ENCODE measurements around the gene HLA-DOA. TPM values are rescaled to one million over a fixed set of nuclear protein-coding genes. Genes with fewer than 3 reads are reported as not detected.
A peak's percentile ranks its signal among the peaks of the same experiment; 100 is the strongest.

The HLA-DOA gene
- total and polyA plus RNA-seq, 7 donors, result 1.5 to 42.0 (median 2.4) TPM

GRCh38 chr6:33018418-33018817 lies 9.0 kb upstream of the HLA-DOA start:
- H3K4me3 ChIP-seq, result peak overlapping the region in 2 of 4 donors; percentile 20 to 35
- intact Hi-C loops (cut with DNase I), result loop anchor here (5.0 kb wide), 1 partner anchor 144 kb away; no protein-coding TSS in a partner anchor

GRCh38 chr6:33017694-33018353 lies 8.4 kb upstream of the HLA-DOA start:
- DNase-seq, result no peak
- Histone ChIP-seq H3K9me3 (no peaks in the 10 kb centered on the region), H3K4me3 (no peak overlapping the region), H3K36me3 (no peaks in the 10 kb centered on the region), H3K27ac (peak overlapping the region; percentile 69 to 78 (median 73)), H3K27me3 (peaks cover 0 to 15% (median 10%) of the 10 kb centered on the region in 3 donors), H3K4me1 (peaks cover 0 to 19% (median 14%) of the 10 kb centered on the region in 4 donors)
- intact Hi-C loops (cut with DNase I), result loop anchor here (5.0 kb wide), 1 partner anchor 144 kb away; no protein-coding TSS in a partner anchor
- WGBS, 2 donors, result 85 to 87% methylated on average over 3 of the region's 3 CpGs
- no peak for TF ChIP-seq EP300 (IDR thresholded peaks at IDR 0.05)
- TF ChIP-seq POLR2A (IDR thresholded peaks at IDR 0.05), result no peak
- no peak for TF ChIP-seq CTCF (IDR thresholded peaks at IDR 0.05)
- no peak for TF ChIP-seq POLR2AphosphoS5 (IDR thresholded peaks at IDR 0.05)

More at GRCh38 chr6:33018418-33018817, 9.0 kb upstream of the HLA-DOA start:
- Histone ChIP-seq H3K36me3 (no peaks in the 10 kb centered on the region), H3K27me3 (peaks cover 0 to 12% (median 9%) of the 10 kb centered on the region in 3 donors), H3K27ac (peak overlapping the region; percentile 69 to 78 (median 73)), H3K4me1 (peaks cover 0 to 19% (median 14%) of the 10 kb centered on the region in 4 donors), H3K9me3 (no peaks in the 10 kb centered on the region)
- TF ChIP-seq CTCF (IDR thresholded peaks at IDR 0.05) (no peak), EP300 (IDR thresholded peaks at IDR 0.05) (no peak), POLR2AphosphoS5 (IDR thresholded peaks at IDR 0.05) (no peak), POLR2A (IDR thresholded peaks at IDR 0.05) (no peak)
- DNase-seq, result no peak

- 71 to 72% methylated on average over 4 of the region's 4 CpGs for WGBS, 2 donors
These were observed 7.6 kb upstream of the HLA-DOA start for GRCh38 chr6:33017018-33017417.

GRCh38 chr6:33015798-33016197 lies 6.4 kb upstream of the HLA-DOA start:
- intact Hi-C loops (cut with DNase I), result loop anchor here (2.0 to 5.0 kb wide), 3 partner anchors 65 to 233 kb away; no protein-coding TSS in a partner anchor
- WGBS, 2 donors, result 82% methylated on average over 11 of the region's 11 CpGs

More at GRCh38 chr6:33017018-33017417, 7.6 kb upstream of the HLA-DOA start:
- no peaks in the 10 kb centered on the region for H3K9me3 ChIP-seq
- intact Hi-C loops (cut with DNase I), result loop anchor here (5.0 kb wide), 1 partner anchor 145 kb away; no protein-coding TSS in a partner anchor
- H3K27me3 ChIP-seq, result peaks cover 0 to 15% (median 10%) of the 10 kb centered on the region in 3 donors
- no peaks in the 10 kb centered on the region for H3K36me3 ChIP-seq
- DNase-seq, result no peak
- H3K4me3 ChIP-seq, result no peak overlapping the region
- H3K4me1 ChIP-seq, result peaks cover 0 to 19% (median 14%) of the 10 kb centered on the region in 4 donors
- TF ChIP-seq EP300 (IDR thresholded peaks at IDR 0.05) (no peak), POLR2AphosphoS5 (IDR thresholded peaks at IDR 0.05) (no peak), POLR2A (IDR thresholded peaks at IDR 0.05) (no peak), CTCF (IDR thresholded peaks at IDR 0.05) (no peak)
- H3K27ac ChIP-seq, result peak overlapping the region in 1 of 4 donors; percentile 74

More at GRCh38 chr6:33015798-33016197, 6.4 kb upstream of the HLA-DOA start:
- Histone ChIP-seq H3K27ac (peak overlapping the region in 1 of 4 donors; percentile 38), H3K27me3 (peaks cover 0 to 15% (median 10%) of the 10 kb centered on the region in 3 donors), H3K36me3 (no peaks in the 10 kb centered on the region), H3K4me1 (peaks cover 0 to 19% (median 14%) of the 10 kb centered on the region in 4 donors), H3K4me3 (no peak overlapping the region), H3K9me3 (no peaks in the 10 kb centered on the region)
- DNase-seq, result no peak
- TF ChIP-seq POLR2A (IDR thresholded peaks at IDR 0.05) (no peak), CTCF (IDR thresholded peaks at IDR 0.05) (no peak), EP300 (IDR thresholded peaks at IDR 0.05) (no peak), POLR2AphosphoS5 (IDR thresholded peaks at IDR 0.05) (no peak)
